ENCODE data around the gene FASTKD3.

The FASTKD3 gene

GRCh38 chr5:7881816-7882215, 13.0 kb upstream of the FASTKD3 start:
- TF ChIP-seq, protein P1, sequence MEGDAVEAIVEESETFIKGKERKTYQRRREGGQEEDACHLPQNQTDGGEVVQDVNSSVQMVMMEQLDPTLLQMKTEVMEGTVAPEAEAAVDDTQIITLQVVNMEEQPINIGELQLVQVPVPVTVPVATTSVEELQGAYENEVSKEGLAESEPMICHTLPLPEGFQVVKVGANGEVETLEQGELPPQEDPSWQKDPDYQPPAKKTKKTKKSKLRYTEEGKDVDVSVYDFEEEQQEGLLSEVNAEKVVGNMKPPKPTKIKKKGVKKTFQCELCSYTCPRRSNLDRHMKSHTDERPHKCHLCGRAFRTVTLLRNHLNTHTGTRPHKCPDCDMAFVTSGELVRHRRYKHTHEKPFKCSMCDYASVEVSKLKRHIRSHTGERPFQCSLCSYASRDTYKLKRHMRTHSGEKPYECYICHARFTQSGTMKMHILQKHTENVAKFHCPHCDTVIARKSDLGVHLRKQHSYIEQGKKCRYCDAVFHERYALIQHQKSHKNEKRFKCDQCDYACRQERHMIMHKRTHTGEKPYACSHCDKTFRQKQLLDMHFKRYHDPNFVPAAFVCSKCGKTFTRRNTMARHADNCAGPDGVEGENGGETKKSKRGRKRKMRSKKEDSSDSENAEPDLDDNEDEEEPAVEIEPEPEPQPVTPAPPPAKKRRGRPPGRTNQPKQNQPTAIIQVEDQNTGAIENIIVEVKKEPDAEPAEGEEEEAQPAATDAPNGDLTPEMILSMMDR (IDR thresholded peaks at IDR 0.05; ENCODE audit: insufficient read depth, low read length, missing control alignments), result no peak
- CTCF ChIA-PET, result no interaction called here
- H3K4me3 ChIP-seq (ENCODE audit: low read depth, low read length), result no peak overlapping the region
- POLR2A ChIA-PET, result no interaction called here
- DNase-seq (ENCODE audit: low read depth, low spot score), result no peak

DNA sequence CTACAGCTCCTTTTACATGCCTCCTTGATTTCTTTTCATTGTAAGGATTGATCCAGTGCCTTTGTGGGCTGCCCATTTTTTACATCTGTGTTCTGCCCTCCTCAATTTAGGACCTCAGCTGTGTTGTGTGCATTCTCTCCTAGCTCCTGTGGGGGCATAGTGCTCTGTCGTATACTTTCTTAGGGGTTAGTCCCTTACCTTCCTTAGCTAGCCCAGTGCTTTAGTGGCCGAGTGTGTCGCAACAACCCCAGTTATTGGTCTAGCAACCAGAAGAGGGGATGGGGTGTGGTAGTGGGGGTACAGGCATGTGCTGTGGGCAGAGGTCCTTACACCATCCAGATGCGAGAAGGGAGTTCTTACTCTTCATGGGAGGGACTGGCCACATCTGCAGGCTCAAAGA, 12.3 kb upstream of the FASTKD3 start:
- H3K4me3 ChIP-seq (ENCODE audit: low read depth, low read length), result no peak overlapping the region
- ChIA-PET CTCF (no interaction called here), POLR2A (no interaction called here)
- TF ChIP-seq, protein P1 (IDR thresholded peaks at IDR 0.05; ENCODE audit: insufficient read depth, low read length, missing control alignments), result no peak
- no peak for DNase-seq (ENCODE audit: low read depth, low spot score)

DNA sequence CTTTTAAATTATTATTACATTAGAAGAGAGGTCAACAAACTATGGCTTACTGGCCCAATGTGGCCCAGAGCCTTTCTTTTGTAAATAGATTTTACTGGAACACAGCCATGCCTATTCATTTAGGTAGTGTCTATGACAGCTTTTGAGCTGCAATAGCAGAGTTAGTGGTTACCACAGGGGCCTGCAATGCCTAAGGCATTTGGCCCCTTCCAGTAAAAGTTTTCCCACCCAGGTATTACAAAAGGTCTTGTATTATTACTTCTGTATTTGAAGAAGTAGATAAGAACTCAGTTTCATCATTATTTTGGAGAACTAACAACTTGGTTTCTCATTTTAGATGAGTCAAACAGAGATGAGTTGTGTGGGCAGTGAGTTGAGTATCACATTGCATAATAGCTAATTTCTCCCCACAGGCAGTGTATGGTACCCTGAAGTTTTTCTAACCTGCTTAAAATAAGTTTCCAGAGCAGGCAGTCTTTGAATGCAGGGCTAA, 9.6 kb upstream of the FASTKD3 start:
- DNase-seq (ENCODE audit: low read depth, low spot score), result no peak
- TF ChIP-seq, protein P1 (IDR thresholded peaks at IDR 0.05; ENCODE audit: insufficient read depth, low read length, missing control alignments), result no peak
- ChIA-PET CTCF (interaction anchor here (0.7 to 1.4 kb wide), 4 partner anchors 9 to 51 kb away, joined by 3 read pairs; no protein-coding TSS in a partner anchor), POLR2A (no interaction called here)
- no peak overlapping the region for H3K4me3 ChIP-seq (ENCODE audit: low read depth, low read length)

- ChIA-PET CTCF (interaction anchor here (0.7 to 9.7 kb wide), 3 partner anchors 9 to 617 kb away, joined by 3 to 98 read pairs (median 3); no protein-coding TSS in a partner anchor), POLR2A (no interaction called here)
- no peak for DNase-seq (ENCODE audit: low read depth, low spot score)
- no peak overlapping the region for H3K4me3 ChIP-seq (ENCODE audit: low read depth, low read length)
- TF ChIP-seq, protein P1 (IDR thresholded peaks at IDR 0.05; ENCODE audit: insufficient read depth, low read length, missing control alignments), result no peak
Observed at GRCh38 chr5:7877851-7878250, 9.0 kb upstream of the FASTKD3 start.

DNA sequence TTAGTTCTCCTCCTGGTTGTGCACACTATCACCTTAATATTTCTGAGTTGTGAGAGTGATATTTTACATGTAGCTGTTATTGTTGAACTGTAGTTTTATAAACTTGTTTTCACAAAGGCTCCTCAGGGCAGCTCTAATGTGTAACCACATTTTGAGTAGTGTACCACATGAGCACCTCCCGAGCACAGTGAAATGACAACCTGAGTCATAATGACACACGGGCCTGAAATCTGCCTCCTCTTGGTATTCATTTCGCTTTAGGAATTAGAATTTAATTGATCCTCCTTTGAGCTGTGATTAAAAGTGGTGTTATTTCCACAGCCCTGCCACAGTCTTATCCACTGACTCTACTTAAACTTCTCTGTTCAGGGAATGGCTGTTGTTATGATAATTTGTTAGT, 8.0 kb upstream of the FASTKD3 start:
- ChIA-PET CTCF (interaction anchor here (9.7 kb wide), 1 partner anchor 10 kb away, joined by 98 read pairs; no protein-coding TSS in a partner anchor), POLR2A (interaction anchor here (0.6 kb wide), 1 partner anchor 13 kb away, joined by 3 read pairs; no protein-coding TSS in a partner anchor)
- no peak overlapping the region for H3K4me3 ChIP-seq (ENCODE audit: low read depth, low read length)
- TF ChIP-seq, protein P1 (IDR thresholded peaks at IDR 0.05; ENCODE audit: insufficient read depth, low read length, missing control alignments), result no peak
- DNase-seq (ENCODE audit: low read depth, low spot score), result no peak

DNA sequence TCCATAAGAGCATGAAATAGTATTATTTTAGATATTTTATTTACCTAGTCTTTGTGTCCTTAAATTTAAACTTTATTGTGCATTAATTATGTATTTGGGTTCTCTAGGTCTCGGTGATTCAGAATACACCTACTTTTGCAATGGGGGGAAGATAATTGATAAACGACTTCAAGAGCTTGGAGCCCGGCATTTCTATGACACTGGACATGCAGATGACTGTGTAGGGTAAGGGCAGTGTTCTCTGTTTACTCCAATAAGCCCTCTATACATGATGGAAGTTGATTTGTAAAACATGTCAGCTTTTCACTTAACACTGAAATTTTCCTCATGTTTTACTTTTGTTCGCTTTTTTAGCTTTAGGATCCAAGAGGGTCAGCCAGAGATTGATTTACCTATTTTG, 6.3 kb upstream of the FASTKD3 start:
- ChIA-PET POLR2A (no interaction called here), CTCF (interaction anchor here (0.9 to 9.7 kb wide), 2 partner anchors 11 to 19 kb away, joined by 5 to 98 read pairs; no protein-coding TSS in a partner anchor)
- TF ChIP-seq, protein P1 (IDR thresholded peaks at IDR 0.05; ENCODE audit: insufficient read depth, low read length, missing control alignments), result no peak
- DNase-seq (ENCODE audit: low read depth, low spot score), result no peak
- no peak overlapping the region for H3K4me3 ChIP-seq (ENCODE audit: low read depth, low read length)

Data from AG04449 (cell line).